Measurements from ENCODE around the gene ALK. TPM values are rescaled to one million over a fixed set of nuclear protein-coding genes. Genes with fewer than 3 reads are reported as not detected.

Gene ALK
- total RNA-seq, 2 experiments from 2014 or later = not detected

- no peak for DNase-seq
- no peaks in the 10 kb centered on the region for H3K9me3 Mint-ChIP-seq
- POLR2A ChIA-PET = no interaction called here
- no peaks in the 10 kb centered on the region for H3K4me1 Mint-ChIP-seq
- no peaks in the 10 kb centered on the region for H3K36me3 Mint-ChIP-seq (ENCODE audit: low read depth)
- no peak overlapping the region for H3K4me3 Mint-ChIP-seq
- no peak overlapping the region for H3K27ac Mint-ChIP-seq
- CTCF ChIA-PET = no interaction called here
- H3K27me3 Mint-ChIP-seq = no peaks in the 10 kb centered on the region
These were observed 103.3 kb downstream of the ALK start for GRCh38 chr2:29817801-29818680.

GRCh38 chr2:29817299-29817698 is 104.1 kb downstream of the ALK start:
- Mint-ChIP-seq H3K9me3 (no peaks in the 10 kb centered on the region), H3K4me1 (no peaks in the 10 kb centered on the region), H3K27ac (no peak overlapping the region), H3K36me3 (ENCODE audit: low read depth) (no peaks in the 10 kb centered on the region), H3K4me3 (no peak overlapping the region), H3K27me3 (no peaks in the 10 kb centered on the region)
- CTCF ChIA-PET = no interaction called here
- POLR2A ChIA-PET = no interaction called here
- DNase-seq = no peak

- no peaks in the 10 kb centered on the region for H3K36me3 Mint-ChIP-seq (ENCODE audit: low read depth)
- no peaks in the 10 kb centered on the region for H3K9me3 Mint-ChIP-seq
- H3K4me3 Mint-ChIP-seq = no peak overlapping the region
- DNase-seq = no peak
- no peak overlapping the region for H3K27ac Mint-ChIP-seq
- no peaks in the 10 kb centered on the region for H3K27me3 Mint-ChIP-seq
- POLR2A ChIA-PET = no interaction called here
- CTCF ChIA-PET = no interaction called here
- H3K4me1 Mint-ChIP-seq = no peaks in the 10 kb centered on the region
These were observed 104.7 kb downstream of the ALK start for GRCh38 chr2:29816651-29817050.

- Mint-ChIP-seq H3K4me3 (no peak overlapping the region), H3K36me3 (ENCODE audit: low read depth) (no peaks in the 10 kb centered on the region), H3K4me1 (no peaks in the 10 kb centered on the region), H3K9me3 (no peaks in the 10 kb centered on the region), H3K27me3 (no peaks in the 10 kb centered on the region), H3K27ac (no peak overlapping the region)
- POLR2A ChIA-PET = no interaction called here
- CTCF ChIA-PET = no interaction called here
- DNase-seq = no peak
These were observed 110.0 kb downstream of the ALK start for GRCh38 chr2:29811378-29811777.

DNA sequence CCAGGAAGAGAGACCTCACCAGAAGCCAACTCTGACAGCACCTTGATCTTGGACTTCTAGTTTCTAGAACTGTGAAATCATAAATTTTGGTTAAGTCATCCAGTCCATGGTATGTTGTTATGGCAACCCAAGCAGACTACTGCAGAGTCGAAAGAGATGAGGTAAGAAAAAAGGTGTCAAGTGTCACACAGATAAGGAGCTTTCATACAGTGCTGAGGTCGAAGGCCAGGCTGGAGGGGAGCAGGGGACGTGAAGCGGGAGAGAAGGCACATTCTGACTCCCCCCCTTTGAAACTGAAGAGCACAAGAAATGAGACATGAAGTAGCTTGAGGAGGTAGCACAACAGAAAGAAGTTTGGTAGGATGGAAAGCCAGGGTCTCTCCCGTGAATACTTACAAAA is 110.4 kb downstream of the ALK start:
- peaks cover 2% of the 10 kb centered on the region for H3K27me3 Mint-ChIP-seq
- H3K9me3 Mint-ChIP-seq = no peaks in the 10 kb centered on the region
- H3K27ac Mint-ChIP-seq = no peak overlapping the region
- POLR2A ChIA-PET = no interaction called here
- H3K4me1 Mint-ChIP-seq = no peaks in the 10 kb centered on the region
- no peak overlapping the region for H3K4me3 Mint-ChIP-seq
- no peak for DNase-seq
- H3K36me3 Mint-ChIP-seq (ENCODE audit: low read depth) = no peaks in the 10 kb centered on the region
- CTCF ChIA-PET = no interaction called here

DNA sequence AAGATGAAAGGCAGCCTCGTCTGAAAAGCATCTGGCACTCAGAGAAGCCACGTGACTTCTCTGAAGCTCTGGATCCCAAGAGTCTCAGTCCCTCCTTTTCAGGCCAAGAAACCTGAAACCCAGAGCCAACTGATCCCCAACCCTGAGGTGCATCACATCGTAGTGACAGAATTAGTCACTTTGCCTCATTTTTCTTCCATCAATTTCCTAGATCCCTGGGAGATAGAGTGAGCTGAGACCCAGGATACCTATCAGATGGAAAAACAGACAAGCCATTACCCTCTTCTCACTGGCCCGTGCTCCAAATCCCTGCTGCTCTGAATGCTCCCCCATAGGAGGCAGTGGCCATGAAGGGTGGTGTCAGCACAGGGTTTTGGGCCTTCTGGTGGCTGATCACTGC is 113.1 kb downstream of the ALK start:
- H3K9me3 Mint-ChIP-seq = no peaks in the 10 kb centered on the region
- ChIA-PET CTCF (no interaction called here), POLR2A (no interaction called here)
- H3K27ac Mint-ChIP-seq = no peak overlapping the region
- no peak for DNase-seq
- H3K4me1 Mint-ChIP-seq = no peaks in the 10 kb centered on the region
- H3K4me3 Mint-ChIP-seq = no peak overlapping the region
- peaks cover 6% of the 10 kb centered on the region for H3K27me3 Mint-ChIP-seq
- H3K36me3 Mint-ChIP-seq (ENCODE audit: low read depth) = no peaks in the 10 kb centered on the region

DNA sequence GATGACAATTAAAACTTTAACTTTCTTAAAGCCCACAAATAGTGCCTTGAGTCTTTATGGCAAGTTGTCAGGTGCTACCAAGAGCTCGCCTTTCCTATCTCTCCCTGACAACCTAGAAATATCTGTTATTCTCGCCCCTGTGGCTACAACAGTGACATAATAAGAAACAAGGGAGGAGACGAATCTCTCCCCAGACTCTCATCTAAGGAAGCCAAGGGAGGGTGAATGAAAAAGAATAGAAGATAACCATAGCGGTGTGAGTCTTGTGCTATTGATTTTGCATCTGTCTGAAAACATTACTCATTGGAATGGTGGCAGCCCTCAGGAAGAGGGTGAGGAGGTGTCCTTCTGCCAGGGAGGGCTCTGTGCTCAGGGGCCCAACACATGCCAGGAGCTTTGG is 114.3 kb downstream of the ALK start:
- no peaks in the 10 kb centered on the region for H3K4me1 Mint-ChIP-seq
- H3K36me3 Mint-ChIP-seq (ENCODE audit: low read depth) = no peaks in the 10 kb centered on the region
- peaks cover 6% of the 10 kb centered on the region for H3K27me3 Mint-ChIP-seq
- ChIA-PET CTCF (no interaction called here), POLR2A (no interaction called here)
- H3K4me3 Mint-ChIP-seq = no peak overlapping the region
- no peak for DNase-seq
- H3K9me3 Mint-ChIP-seq = no peaks in the 10 kb centered on the region
- H3K27ac Mint-ChIP-seq = no peak overlapping the region

DNA sequence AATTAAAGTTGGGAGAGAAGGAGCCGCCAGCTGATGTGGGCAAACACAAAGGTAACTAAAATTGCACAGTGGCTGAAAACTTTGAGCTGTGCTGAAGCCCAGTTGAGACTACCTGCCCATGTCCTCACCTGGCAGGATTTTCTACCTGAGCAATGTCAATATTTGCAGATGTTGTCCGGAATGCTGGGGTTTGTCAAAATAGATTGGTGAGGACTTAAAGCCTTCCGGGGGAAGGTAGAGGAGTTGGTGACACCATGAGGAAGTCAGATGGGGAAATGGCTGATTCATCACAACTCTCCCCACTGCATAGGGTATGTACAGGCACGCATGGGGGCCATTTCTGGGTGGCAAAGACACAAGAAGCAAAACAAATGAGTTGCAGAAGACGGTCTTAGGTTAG is 114.9 kb downstream of the ALK start:
- ChIA-PET CTCF (no interaction called here), POLR2A (no interaction called here)
- H3K27ac Mint-ChIP-seq = no peak overlapping the region

DNA sequence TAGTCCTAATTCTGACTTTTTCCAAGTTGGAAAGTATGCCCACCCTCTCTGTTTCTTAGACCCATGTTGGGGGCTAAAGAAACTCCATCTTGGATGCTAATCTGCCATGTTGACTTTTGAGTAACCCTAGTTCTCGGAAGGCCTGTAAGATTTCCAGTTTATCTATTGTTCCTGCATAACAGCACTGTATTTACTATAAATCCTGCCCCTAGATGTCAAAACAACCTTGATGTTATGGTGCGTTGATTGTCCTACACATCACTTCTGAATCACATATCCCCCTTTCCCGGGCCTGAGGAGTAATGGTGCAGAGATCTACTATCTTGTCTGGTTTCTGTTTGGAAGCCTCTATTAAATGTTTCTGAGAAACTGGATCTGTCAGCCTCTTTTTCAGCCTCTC is 116.7 kb downstream of the ALK start:
- Mint-ChIP-seq H3K27ac (no peak overlapping the region), H3K9me3 (no peaks in the 10 kb centered on the region), H3K36me3 (ENCODE audit: low read depth) (no peaks in the 10 kb centered on the region), H3K27me3 (peaks cover 6% of the 10 kb centered on the region), H3K4me1 (no peaks in the 10 kb centered on the region), H3K4me3 (no peak overlapping the region)
- ChIA-PET POLR2A (no interaction called here), CTCF (no interaction called here)
- DNase-seq = no peak

More for the DNA sequence above, 114.9 kb downstream of the ALK start:
- no peak for DNase-seq
- H3K27me3 Mint-ChIP-seq = peaks cover 6% of the 10 kb centered on the region
- H3K9me3 Mint-ChIP-seq = no peaks in the 10 kb centered on the region
- H3K36me3 Mint-ChIP-seq (ENCODE audit: low read depth) = no peaks in the 10 kb centered on the region
- no peaks in the 10 kb centered on the region for H3K4me1 Mint-ChIP-seq
- H3K4me3 Mint-ChIP-seq = no peak overlapping the region

DNA sequence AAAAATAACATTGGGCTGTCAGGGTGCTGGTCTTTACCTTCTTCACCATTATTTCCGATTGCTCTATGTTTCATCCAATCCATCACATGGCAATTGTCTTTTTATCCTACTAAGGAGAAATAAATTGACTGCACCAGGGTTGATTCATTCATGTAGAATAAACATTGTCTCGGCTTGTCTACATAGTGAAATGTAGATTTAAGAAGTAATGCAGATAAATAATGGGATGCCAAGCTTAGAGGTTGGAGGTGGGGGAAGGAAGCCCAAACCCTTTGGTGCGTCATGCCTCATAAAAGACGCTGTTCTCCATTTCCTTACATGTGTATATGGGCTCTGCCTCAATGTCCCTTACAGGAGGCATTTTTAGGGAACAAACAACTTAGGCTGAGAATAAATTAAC is 117.8 kb downstream of the ALK start:
- H3K27me3 Mint-ChIP-seq = peaks cover 6% of the 10 kb centered on the region
- POLR2A ChIA-PET = no interaction called here
- no peak overlapping the region for H3K4me3 Mint-ChIP-seq
- CTCF ChIA-PET = interaction anchor here (0.6 kb wide), 1 partner anchor 65 kb away, joined by 3 read pairs; no protein-coding TSS in a partner anchor
- no peak for DNase-seq
- no peaks in the 10 kb centered on the region for H3K4me1 Mint-ChIP-seq
- no peaks in the 10 kb centered on the region for H3K9me3 Mint-ChIP-seq
- no peak overlapping the region for H3K27ac Mint-ChIP-seq
- H3K36me3 Mint-ChIP-seq (ENCODE audit: low read depth) = no peaks in the 10 kb centered on the region

GRCh38 chr2:29802986-29803385 is 118.4 kb downstream of the ALK start:
- H3K27me3 Mint-ChIP-seq = peaks cover 6% of the 10 kb centered on the region
- no peak for DNase-seq
- CTCF ChIA-PET = no interaction called here
- no peaks in the 10 kb centered on the region for H3K4me1 Mint-ChIP-seq
- no peaks in the 10 kb centered on the region for H3K36me3 Mint-ChIP-seq (ENCODE audit: low read depth)
- POLR2A ChIA-PET = no interaction called here
- H3K9me3 Mint-ChIP-seq = no peaks in the 10 kb centered on the region
- H3K27ac Mint-ChIP-seq = no peak overlapping the region
- no peak overlapping the region for H3K4me3 Mint-ChIP-seq

DNA sequence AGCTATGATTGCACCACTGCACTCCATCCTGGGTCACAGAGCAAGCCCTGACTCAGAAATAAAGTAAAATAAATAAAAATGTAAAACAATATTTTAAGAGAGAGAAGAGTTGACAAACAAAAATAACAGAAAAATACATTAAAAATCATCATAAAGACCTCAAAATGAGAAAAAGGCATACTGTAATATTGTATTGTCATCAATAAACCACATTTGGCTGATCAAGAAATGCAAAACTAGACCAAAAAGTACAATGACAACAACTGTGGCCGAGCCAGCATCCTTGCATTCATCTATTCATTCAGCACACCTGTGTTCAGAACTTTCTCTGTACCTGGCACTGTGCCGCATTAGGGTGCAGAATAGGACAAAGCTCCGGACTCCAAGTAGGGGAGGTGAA is 121.8 kb downstream of the ALK start:
- no peak overlapping the region for H3K4me3 Mint-ChIP-seq
- POLR2A ChIA-PET = no interaction called here
- no peaks in the 10 kb centered on the region for H3K36me3 Mint-ChIP-seq (ENCODE audit: low read depth)
- H3K4me1 Mint-ChIP-seq = no peaks in the 10 kb centered on the region
- peaks cover 5% of the 10 kb centered on the region for H3K27me3 Mint-ChIP-seq
- CTCF ChIA-PET = no interaction called here
- no peak overlapping the region for H3K27ac Mint-ChIP-seq
- H3K9me3 Mint-ChIP-seq = no peaks in the 10 kb centered on the region
- no peak for DNase-seq

- DNase-seq = no peak
- Mint-ChIP-seq H3K4me1 (no peaks in the 10 kb centered on the region), H3K27ac (no peak overlapping the region), H3K36me3 (ENCODE audit: low read depth) (no peaks in the 10 kb centered on the region), H3K27me3 (peaks cover 3% of the 10 kb centered on the region), H3K4me3 (no peak overlapping the region), H3K9me3 (no peaks in the 10 kb centered on the region)
- ChIA-PET CTCF (interaction anchor here (1.1 kb wide), 1 partner anchor 9 kb away, joined by 3 read pairs; no protein-coding TSS in a partner anchor), POLR2A (no interaction called here)
These were observed 123.5 kb downstream of the ALK start for GRCh38 chr2:29797916-29798315.

DNA sequence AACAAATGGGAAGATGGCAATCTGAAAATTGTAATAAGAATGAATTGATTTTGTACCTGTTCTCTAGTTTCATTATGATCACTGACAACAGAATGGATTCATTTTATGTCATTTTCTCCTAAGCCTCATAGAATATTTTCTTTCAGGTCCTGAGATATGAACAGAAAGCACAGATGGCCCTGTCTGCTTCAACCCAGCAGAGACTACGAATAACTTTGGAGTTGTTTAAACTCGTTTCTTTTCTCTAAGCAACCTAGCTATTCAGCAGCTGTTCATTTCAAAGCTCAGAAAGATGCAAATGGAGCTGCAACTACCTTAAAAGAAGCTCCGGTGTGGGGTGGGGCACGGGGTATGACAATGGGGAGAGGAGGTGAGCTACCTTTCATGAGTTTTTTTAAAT is 124.9 kb downstream of the ALK start:
- no peaks in the 10 kb centered on the region for H3K9me3 Mint-ChIP-seq
- no peak for DNase-seq
- peaks cover 3% of the 10 kb centered on the region for H3K27me3 Mint-ChIP-seq
- H3K4me3 Mint-ChIP-seq = no peak overlapping the region
- ChIA-PET CTCF (interaction anchor here (0.5 to 0.6 kb wide), 2 partner anchors 171 to 1349 kb away, joined by 3 read pairs; no protein-coding TSS in a partner anchor), POLR2A (no interaction called here)
- H3K27ac Mint-ChIP-seq = no peak overlapping the region
- H3K4me1 Mint-ChIP-seq = no peaks in the 10 kb centered on the region
- H3K36me3 Mint-ChIP-seq (ENCODE audit: low read depth) = no peaks in the 10 kb centered on the region
